Activated naive CD4-positive, alpha-beta T cell treated with anti-CD3 and anti-CD28 coated beads for 36 hours (primary cell): ENCODE results near the gene RIMBP2. TPM values are rescaled to one million over a fixed set of nuclear protein-coding genes. Genes with fewer than 3 reads are reported as not detected.
"Not testable (repeated sequence)": the region's sequence is repeated elsewhere in the genome, so short reads cannot be mapped to it uniquely, and the experiment has no call there.

ENCODE experiments used
- CTCF ChIA-PET: fragments of 350-600 bp; sonication (Branson Sonifier 250); formaldehyde crosslinking; loops from one replicate; lab custom pipeline; 2021; ENCODE audit warnings: antibody characterized with exemption; lab: Charles Lee
- DNase-seq: peaks from one replicate; pipeline ENCODE4 v3.0.0-alpha.2; 2020
- H3K27ac Mint-ChIP-seq: one replicate; pipeline ENCODE4 v1.8.0; 2021; ENCODE audit warnings: mild to moderate bottlenecking, mixed read lengths
- H3K27me3 Mint-ChIP-seq: one replicate; pipeline ENCODE4 v1.8.0; 2021; ENCODE audit warnings: low read depth, mixed read lengths
- H3K36me3 Mint-ChIP-seq: one replicate; pipeline ENCODE4 v1.8.0; 2021; ENCODE audit warnings: low read depth, mixed read lengths
- H3K4me1 Mint-ChIP-seq: one replicate; pipeline ENCODE4 v1.8.0; 2021; ENCODE audit warnings: low read depth, mixed read lengths
- H3K4me3 Mint-ChIP-seq: one replicate; pipeline ENCODE4 v1.8.0; 2021; ENCODE audit warnings: mild to moderate bottlenecking, moderate library complexity, mixed read lengths
- H3K9me3 Mint-ChIP-seq: one replicate; pipeline ENCODE4 v1.8.0; 2021; ENCODE audit warnings: mixed read lengths
- intact Hi-C: fragments of 100-400 bp; cut with micrococcal nuclease; formaldehyde crosslinking; loops from one replicate; pipeline ENCODE4 v1.15.1; 2023
- total RNA-seq, 2 experiments: library from RNA; stranded (reverse); gene quantifications; one replicate each; pipeline ENCODE4 v1.2.3, GENCODE V29; 2021

RIMBP2 gene
- total RNA-seq, 2 experiments from 2014 or later, result not detected

DNA sequence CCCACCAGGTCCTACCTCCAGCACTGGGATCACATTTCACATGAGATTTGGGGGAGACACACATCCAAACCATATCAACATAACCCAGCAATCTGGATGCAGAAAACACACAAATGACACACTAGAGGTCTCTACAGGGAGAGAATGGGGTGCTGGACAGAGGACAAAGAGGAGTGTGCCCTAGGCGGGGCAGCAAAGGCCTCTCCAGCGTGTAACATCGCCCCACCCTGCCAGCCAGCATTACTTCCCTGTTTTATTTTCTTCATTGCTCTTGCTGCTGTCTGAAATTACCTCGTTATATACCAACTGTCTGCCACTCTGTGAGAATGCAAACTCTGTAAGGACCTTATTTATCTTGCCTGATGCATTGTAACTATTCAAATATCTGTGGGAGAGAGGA lies 61.1 kb downstream of the RIMBP2 start:
- intact Hi-C loops, result no loop called here
- Mint-ChIP-seq H3K4me1 (no peaks in the 10 kb centered on the region), H3K36me3 (no peaks in the 10 kb centered on the region), H3K4me3 (no peak overlapping the region), H3K27me3 (peaks cover 5% of the 10 kb centered on the region), H3K27ac (no peak overlapping the region), H3K9me3 (peaks cover 8% of the 10 kb centered on the region)
- DNase-seq, result no peak
- CTCF ChIA-PET, result interaction anchor here (1.6 kb wide), 1 partner anchor 93 kb away, joined by 3 read pairs; no protein-coding TSS in a partner anchor

DNA sequence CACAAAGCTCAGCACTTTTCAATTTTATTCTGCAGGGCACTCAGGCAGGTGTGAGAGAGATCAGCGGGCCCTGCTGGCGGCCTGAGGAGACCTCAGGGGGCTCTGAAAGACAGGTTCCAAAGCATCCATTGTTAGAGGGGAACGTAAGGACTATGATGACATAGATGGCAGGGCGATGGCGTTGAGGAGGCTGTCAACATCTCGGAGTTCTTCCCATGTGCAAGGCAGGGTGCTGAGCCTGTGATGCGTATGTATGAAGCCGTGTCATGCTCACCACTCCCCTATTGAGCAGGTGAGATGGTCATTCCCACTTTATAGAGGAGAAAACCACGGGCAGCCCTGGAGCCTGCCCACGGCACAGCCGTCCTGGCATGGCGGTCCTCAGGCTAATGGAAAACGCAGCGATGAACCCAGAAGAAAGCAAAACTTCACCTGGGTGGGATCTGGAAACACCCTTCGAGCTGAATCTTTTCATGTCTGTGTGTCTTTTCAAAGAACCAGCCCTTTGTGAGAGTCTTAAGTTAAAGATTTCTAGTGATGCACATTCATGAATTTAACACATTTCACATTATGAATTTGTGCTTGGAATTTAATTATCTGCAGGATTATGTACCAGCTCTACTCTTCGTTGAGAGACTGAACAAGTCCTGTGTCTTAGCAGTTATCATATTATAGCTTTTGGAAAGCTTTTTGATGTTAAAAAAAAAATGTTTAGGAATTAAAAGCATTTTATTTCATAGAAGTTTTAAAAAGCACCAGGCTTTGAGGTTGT lies 64.7 kb downstream of the RIMBP2 start:
- CTCF ChIA-PET, result no interaction called here
- intact Hi-C loops, result no loop called here
- DNase-seq, result no peak
- Mint-ChIP-seq H3K4me1 (no peaks in the 10 kb centered on the region), H3K27ac (no peak overlapping the region), H3K36me3 (no peaks in the 10 kb centered on the region), H3K4me3 (no peak overlapping the region), H3K9me3 (peaks cover 8% of the 10 kb centered on the region), H3K27me3 (peaks cover 5% of the 10 kb centered on the region)

DNA sequence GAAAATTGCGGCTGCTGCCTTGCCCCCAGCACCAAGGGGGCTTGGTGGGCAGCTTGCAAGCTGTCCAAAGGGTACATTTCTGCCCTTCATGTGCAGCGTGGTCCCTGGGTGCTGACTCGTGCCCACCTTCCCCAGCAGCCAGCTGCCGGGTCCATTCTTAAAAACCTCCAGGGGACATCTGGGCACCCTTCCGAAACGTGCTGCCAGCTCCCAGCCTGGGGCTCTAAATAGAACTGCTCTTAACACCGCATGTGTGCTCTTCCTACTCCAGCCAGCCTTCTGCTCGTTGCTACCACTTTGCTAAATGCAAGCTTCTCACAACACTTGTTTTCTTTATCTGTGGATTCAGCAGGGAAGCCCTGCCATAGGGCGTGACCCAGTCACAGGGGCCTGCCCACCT lies 66.0 kb downstream of the RIMBP2 start:
- no peaks in the 10 kb centered on the region for H3K36me3 Mint-ChIP-seq
- H3K27ac Mint-ChIP-seq, result no peak overlapping the region
- no peaks in the 10 kb centered on the region for H3K4me1 Mint-ChIP-seq
- intact Hi-C loops, result no loop called here
- H3K27me3 Mint-ChIP-seq, result peaks cover 2% of the 10 kb centered on the region
- CTCF ChIA-PET, result no interaction called here
- H3K9me3 Mint-ChIP-seq, result peaks cover 8% of the 10 kb centered on the region
- no peak for DNase-seq
- no peak overlapping the region for H3K4me3 Mint-ChIP-seq

- Mint-ChIP-seq H3K27ac (no peak overlapping the region), H3K27me3 (peaks cover 2% of the 10 kb centered on the region), H3K4me1 (no peaks in the 10 kb centered on the region), H3K4me3 (no peak overlapping the region), H3K9me3 (peaks cover 6% of the 10 kb centered on the region), H3K36me3 (no peaks in the 10 kb centered on the region)
- CTCF ChIA-PET, result no interaction called here
- no peak for DNase-seq
- intact Hi-C loops, result no loop called here
These were observed 66.7 kb downstream of the RIMBP2 start for GRCh38 chr12:130649101-130650045.

- H3K9me3 Mint-ChIP-seq, result no peaks in the 10 kb centered on the region
- no peaks in the 10 kb centered on the region for H3K4me1 Mint-ChIP-seq
- H3K4me3 Mint-ChIP-seq, result no peak overlapping the region
- no peak overlapping the region for H3K27ac Mint-ChIP-seq
- intact Hi-C loops, result no loop called here
- H3K36me3 Mint-ChIP-seq, result no peaks in the 10 kb centered on the region
- CTCF ChIA-PET, result no interaction called here
- DNase-seq, result no peak
- H3K27me3 Mint-ChIP-seq, result peaks cover 2% of the 10 kb centered on the region
These were observed 68.3 kb downstream of the RIMBP2 start for GRCh38 chr12:130647814-130648213.

DNA sequence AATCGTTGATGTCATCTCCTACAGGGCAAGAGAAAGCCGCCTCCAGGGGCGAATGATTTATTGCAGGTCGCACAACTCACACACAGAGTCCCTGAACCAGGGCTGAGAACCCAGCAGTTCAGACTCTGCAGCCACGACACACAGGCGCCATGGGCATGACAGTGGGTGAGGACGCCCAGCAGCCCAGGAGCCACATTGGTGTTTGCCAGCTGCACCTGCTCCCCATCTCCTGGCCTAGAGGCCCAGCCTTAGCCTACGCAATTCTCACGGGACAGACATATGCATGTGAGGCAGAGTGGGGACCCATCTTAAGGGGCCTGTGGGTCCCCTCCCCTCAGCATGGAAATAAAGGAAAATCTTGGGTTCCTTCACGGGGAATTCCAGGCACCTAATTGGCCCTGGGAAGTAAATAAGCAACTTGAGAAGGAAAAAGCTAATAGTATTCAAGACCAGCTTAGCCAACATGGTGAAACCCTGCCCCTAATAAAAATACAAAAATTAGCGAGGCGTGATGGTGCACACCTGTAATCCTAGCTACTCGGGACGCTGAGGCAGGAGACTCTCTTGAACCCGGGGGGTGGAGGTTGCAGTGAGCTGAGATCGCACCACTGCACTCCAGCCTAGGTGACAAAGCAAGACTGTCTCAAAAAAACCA lies 69.3 kb downstream of the RIMBP2 start:
- intact Hi-C loops, result no loop called here
- CTCF ChIA-PET, result no interaction called here
- Mint-ChIP-seq H3K36me3 (no peaks in the 10 kb centered on the region), H3K27ac (no peak overlapping the region), H3K4me1 (no peaks in the 10 kb centered on the region), H3K4me3 (no peak overlapping the region), H3K9me3 (no peaks in the 10 kb centered on the region), H3K27me3 (peaks cover 2% of the 10 kb centered on the region)
- DNase-seq, result no peak

GRCh38 chr12:130646191-130646590 lies 69.9 kb downstream of the RIMBP2 start:
- H3K9me3 Mint-ChIP-seq, H3K27ac Mint-ChIP-seq, CTCF ChIA-PET, intact Hi-C loops, H3K27me3 Mint-ChIP-seq, H3K4me3 Mint-ChIP-seq, H3K4me1 Mint-ChIP-seq, DNase-seq, H3K36me3 Mint-ChIP-seq: not testable (repeated sequence)

- intact Hi-C loops, result no loop called here
- CTCF ChIA-PET, result no interaction called here
- Mint-ChIP-seq H3K4me3 (no peak overlapping the region), H3K27me3 (peaks cover 2% of the 10 kb centered on the region), H3K27ac (no peak overlapping the region), H3K36me3 (no peaks in the 10 kb centered on the region), H3K9me3 (no peaks in the 10 kb centered on the region), H3K4me1 (no peaks in the 10 kb centered on the region)
- DNase-seq, result no peak
These were observed 70.3 kb downstream of the RIMBP2 start for GRCh38 chr12:130645751-130646150.

DNA sequence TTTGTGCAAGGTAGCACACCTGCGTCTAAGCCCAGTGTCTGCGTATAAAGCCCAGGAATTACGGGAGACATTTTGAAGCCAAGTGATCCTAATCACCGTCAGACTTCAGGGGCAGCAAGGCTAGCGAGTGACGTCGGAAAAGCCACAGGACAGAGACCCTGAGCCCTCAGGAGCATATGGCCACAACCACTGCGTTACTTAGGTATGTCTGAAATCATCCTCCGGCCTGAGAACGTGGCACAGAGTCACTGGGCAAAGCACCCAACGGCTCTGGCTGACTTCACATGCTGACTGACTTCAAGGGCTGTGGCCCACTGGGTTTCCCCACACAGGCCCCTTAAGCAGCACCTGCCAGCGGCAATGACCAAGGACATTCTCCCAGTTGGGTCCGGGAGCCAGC lies 71.5 kb downstream of the RIMBP2 start:
- Mint-ChIP-seq H3K4me1 (no peaks in the 10 kb centered on the region), H3K4me3 (no peak overlapping the region), H3K36me3 (no peaks in the 10 kb centered on the region), H3K9me3 (no peaks in the 10 kb centered on the region), H3K27me3 (no peaks in the 10 kb centered on the region), H3K27ac (no peak overlapping the region)
- intact Hi-C loops, result no loop called here
- no peak for DNase-seq
- CTCF ChIA-PET, result no interaction called here

DNA sequence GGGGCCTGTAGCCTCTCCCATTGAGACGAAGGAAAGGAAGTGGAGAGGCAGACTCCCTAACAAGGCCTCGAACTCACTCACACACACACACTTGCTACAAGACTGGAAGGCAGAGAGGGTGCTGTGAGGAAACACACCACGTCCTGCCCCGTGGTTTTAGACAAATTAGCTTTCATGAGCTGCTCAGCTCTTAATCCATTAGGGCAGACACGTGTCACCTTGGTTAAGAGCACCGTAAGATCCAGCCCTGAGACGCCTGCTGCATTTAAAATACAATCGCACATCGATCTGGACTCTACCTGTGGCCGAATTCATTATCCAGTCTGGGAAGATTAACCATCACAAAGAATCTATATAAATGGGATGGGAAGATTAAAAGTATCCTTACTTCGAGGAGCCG lies 72.0 kb downstream of the RIMBP2 start:
- Mint-ChIP-seq H3K9me3 (no peaks in the 10 kb centered on the region), H3K4me3 (no peak overlapping the region), H3K4me1 (no peaks in the 10 kb centered on the region), H3K27me3 (no peaks in the 10 kb centered on the region), H3K36me3 (no peaks in the 10 kb centered on the region), H3K27ac (no peak overlapping the region)
- intact Hi-C loops, result no loop called here
- DNase-seq, result no peak
- CTCF ChIA-PET, result no interaction called here

GRCh38 chr12:130642856-130643255 lies 73.2 kb downstream of the RIMBP2 start:
- Mint-ChIP-seq H3K4me1 (no peaks in the 10 kb centered on the region), H3K27me3 (no peaks in the 10 kb centered on the region), H3K9me3 (no peaks in the 10 kb centered on the region), H3K27ac (no peak overlapping the region), H3K4me3 (no peak overlapping the region), H3K36me3 (no peaks in the 10 kb centered on the region)
- CTCF ChIA-PET, result interaction anchor here (0.7 kb wide), 1 partner anchor 16 kb away, joined by 3 read pairs; no protein-coding TSS in a partner anchor
- intact Hi-C loops, result no loop called here
- no peak for DNase-seq

DNA sequence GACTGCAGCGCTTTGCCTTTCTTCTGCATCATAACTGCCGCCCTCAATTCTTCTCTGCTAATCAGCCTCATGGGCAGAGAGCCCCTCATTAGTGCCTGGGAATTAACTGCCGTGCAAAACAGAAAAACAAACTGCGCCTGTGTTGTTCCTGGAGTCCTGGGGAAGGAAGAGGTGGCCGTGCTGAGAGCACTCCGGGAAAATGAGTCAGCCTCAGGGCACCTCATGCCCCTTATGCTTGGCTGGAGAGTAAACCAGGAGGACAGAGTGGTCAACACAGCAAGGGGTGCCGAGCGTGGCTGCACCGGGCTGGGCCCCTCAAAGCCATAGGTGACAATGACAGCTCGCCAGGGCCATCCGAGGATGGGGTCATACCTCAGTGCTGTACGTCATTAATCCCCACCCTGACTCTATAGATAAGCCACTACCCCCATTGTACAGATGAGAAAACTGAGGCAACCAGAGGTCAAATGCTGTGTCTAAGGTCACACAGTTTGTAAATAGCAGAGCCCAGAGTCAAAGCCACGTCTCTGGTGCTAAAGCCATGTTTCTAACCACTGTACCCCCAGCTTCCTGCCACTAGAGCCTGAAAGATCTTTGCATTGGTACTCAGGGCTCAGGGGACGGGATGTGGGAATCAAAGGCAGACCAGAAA lies 74.4 kb downstream of the RIMBP2 start:
- Mint-ChIP-seq H3K27ac (no peak overlapping the region), H3K36me3 (no peaks in the 10 kb centered on the region), H3K27me3 (peaks cover 4% of the 10 kb centered on the region), H3K9me3 (no peaks in the 10 kb centered on the region), H3K4me1 (no peaks in the 10 kb centered on the region), H3K4me3 (no peak overlapping the region)
- intact Hi-C loops, result no loop called here
- DNase-seq, result no peak
- CTCF ChIA-PET, result no interaction called here
